WERI-Rb-1 (cell line): ENCODE data around the gene COQ8A.

ENCODE experiments used
- DNase-seq: peaks from one replicate; pipeline ENCODE4 v3.0.0-alpha.2; 2020
- H3K27ac ChIP-seq: fragments of 250-450 bp; sonication (Bioruptor Pico); 2 replicates; pipeline ENCODE4 v1.5.1; 2020; ENCODE audit warnings: mild to moderate bottlenecking, moderate library complexity
- H3K27me3 ChIP-seq: fragments of 250-450 bp; sonication (Bioruptor Pico); 2 replicates; pipeline ENCODE4 v1.5.1; 2021; ENCODE audit warnings: mild to moderate bottlenecking, low read depth, moderate library complexity; ENCODE audit not compliant: insufficient read depth, severe bottlenecking
- H3K36me3 ChIP-seq: fragments of 250-450 bp; sonication (Bioruptor Pico); 2 replicates; pipeline ENCODE4 v1.5.1; 2020; ENCODE audit warnings: mild to moderate bottlenecking, moderate library complexity
- H3K4me3 ChIP-seq: 2 replicates; pipeline ENCODE4 v1.5.1; 2011; ENCODE audit warnings: low read depth, mild to moderate bottlenecking, control low read depth, low read length
- H3K9me3 ChIP-seq: fragments of 250-450 bp; sonication (Bioruptor Pico); 2 replicates; pipeline ENCODE4 v1.5.1; 2021; ENCODE audit warnings: mild to moderate bottlenecking, moderate library complexity; ENCODE audit not compliant: severe bottlenecking
- TF ChIP-seq, protein P1 (sequence below): IDR thresholded peaks from 2 replicates; pipeline ENCODE4 v1.5.1; 2011; ENCODE audit warnings: low read depth, mild to moderate bottlenecking, control low read depth, inconsistent platforms, low read length

Gene COQ8A

DNA sequence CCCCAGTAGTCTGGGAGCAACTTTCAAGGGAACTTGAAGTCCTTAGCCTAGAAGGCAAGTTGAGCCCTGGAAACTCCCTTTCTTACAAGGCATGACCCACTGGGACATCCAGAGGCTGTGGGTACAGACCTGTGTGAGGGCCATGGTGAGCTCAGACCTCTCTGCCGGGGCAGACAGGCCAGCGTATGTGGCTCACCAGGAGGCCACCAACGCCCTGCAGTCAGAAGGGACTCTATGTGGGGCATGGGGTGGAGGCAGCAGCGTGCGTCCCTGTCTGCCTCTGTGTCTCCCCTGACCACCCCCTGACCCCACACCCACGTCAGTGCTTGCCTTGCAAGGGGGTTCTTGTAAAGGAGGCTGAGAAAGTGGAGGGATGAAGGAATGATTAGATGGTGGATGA is 10.8 kb downstream of the COQ8A start:
- TF ChIP-seq, protein P1, sequence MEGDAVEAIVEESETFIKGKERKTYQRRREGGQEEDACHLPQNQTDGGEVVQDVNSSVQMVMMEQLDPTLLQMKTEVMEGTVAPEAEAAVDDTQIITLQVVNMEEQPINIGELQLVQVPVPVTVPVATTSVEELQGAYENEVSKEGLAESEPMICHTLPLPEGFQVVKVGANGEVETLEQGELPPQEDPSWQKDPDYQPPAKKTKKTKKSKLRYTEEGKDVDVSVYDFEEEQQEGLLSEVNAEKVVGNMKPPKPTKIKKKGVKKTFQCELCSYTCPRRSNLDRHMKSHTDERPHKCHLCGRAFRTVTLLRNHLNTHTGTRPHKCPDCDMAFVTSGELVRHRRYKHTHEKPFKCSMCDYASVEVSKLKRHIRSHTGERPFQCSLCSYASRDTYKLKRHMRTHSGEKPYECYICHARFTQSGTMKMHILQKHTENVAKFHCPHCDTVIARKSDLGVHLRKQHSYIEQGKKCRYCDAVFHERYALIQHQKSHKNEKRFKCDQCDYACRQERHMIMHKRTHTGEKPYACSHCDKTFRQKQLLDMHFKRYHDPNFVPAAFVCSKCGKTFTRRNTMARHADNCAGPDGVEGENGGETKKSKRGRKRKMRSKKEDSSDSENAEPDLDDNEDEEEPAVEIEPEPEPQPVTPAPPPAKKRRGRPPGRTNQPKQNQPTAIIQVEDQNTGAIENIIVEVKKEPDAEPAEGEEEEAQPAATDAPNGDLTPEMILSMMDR, result no peak
- no peaks in the 10 kb centered on the region for H3K27me3 ChIP-seq
- H3K36me3 ChIP-seq, result no peaks in the 10 kb centered on the region
- H3K4me3 ChIP-seq, result no peak overlapping the region
- H3K9me3 ChIP-seq, result no peaks in the 10 kb centered on the region
- H3K27ac ChIP-seq, result no peak overlapping the region
- DNase-seq, result no peak

DNA sequence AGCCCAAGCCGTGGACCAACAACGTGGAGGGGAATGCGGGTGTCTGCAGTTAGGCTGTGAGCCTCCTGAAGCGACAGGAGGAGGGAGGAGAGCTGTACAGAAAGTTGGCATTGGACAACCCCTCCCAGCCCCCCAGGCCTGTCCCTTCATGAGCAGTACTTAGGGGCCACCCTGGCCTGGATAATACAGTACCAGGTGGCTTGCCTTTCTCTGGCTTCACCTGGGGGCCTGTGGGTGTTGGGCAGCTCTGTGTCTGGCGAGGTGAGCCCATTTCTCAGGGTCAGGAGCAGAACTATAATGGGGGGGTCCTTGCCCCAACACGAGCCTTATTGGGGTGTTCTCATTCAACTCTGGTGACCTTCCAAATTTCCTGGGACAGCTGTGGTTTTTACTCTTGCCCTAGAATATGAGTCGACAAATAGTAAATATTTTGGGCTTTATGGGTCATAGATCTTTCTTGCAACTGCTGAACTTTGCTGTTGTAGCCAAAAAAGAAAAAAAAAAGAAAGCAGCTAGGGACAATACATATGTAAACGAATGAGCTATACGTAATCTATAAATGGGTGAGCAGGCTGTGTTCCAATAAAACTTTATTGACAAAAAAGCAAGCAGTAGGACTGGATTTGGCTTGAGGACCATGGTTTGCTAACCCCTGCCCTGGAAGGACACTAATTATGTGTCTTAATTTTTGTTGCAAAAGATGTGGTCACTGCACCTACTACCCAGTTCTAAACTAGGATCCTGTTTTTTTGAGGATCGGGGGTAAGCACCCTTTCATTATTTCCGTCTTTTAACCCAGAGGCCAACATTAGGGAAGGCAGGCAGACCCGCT is 11.4 kb downstream of the COQ8A start:
- DNase-seq, result no peak
- Histone ChIP-seq H3K27me3 (no peaks in the 10 kb centered on the region), H3K4me3 (no peak overlapping the region), H3K9me3 (no peaks in the 10 kb centered on the region), H3K27ac (no peak overlapping the region), H3K36me3 (no peaks in the 10 kb centered on the region)
- TF ChIP-seq, protein P1, result no peak

DNA sequence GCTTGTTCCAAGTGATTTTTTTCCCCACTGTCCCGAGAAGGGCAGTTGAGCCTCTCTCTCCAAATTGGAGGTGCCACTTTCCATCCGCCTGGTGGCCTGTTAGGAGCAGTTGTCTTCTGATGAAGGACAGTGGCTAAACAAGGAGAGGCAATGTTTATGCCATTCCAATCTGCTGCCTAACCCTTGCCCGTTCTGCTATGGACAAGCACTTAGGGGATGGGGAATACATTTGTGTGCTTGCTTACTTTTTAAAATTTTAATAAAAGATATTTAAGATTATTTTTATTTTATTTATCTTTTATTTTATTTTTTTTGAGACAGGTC is 12.0 kb downstream of the COQ8A start:
- no peak overlapping the region for H3K4me3 ChIP-seq
- no peak overlapping the region for H3K27ac ChIP-seq
- no peaks in the 10 kb centered on the region for H3K9me3 ChIP-seq
- DNase-seq, result no peak
- TF ChIP-seq, protein P1, result no peak
- no peaks in the 10 kb centered on the region for H3K36me3 ChIP-seq
- H3K27me3 ChIP-seq, result no peaks in the 10 kb centered on the region

DNA sequence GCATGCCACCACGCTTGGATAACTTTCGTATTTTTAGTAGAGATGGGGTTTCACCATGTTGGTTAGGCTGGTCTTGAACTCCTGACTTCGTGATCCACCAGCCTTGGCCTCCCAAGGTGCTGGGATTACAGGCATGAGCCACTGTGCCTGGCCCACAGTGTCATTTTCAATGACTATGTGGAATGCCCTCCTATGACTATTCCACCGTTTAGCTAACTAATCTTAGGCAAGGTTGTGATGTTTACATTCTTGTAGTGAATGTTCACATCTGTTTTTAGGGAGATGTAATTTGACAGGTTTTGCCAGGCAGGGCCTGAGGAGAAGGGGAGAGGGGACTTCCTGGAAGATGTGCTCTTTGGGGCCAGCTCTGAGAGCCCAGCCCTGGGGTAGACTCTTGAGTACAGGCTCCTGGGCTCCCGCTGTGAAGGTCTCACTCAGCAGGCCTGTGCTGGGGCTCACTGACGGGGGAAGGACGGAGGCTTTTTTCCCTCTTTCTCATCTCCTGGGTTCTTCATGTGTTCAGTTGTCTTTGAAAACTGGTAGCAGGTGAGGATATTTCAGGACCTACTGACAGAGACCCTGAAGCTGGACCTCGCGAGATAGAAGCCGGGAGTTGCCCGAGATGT is 13.2 kb downstream of the COQ8A start:
- Histone ChIP-seq H3K9me3 (no peaks in the 10 kb centered on the region), H3K4me3 (no peak overlapping the region), H3K36me3 (no peaks in the 10 kb centered on the region), H3K27ac (no peak overlapping the region), H3K27me3 (no peaks in the 10 kb centered on the region)
- no peak for DNase-seq
- TF ChIP-seq, protein P1, result no peak

DNA sequence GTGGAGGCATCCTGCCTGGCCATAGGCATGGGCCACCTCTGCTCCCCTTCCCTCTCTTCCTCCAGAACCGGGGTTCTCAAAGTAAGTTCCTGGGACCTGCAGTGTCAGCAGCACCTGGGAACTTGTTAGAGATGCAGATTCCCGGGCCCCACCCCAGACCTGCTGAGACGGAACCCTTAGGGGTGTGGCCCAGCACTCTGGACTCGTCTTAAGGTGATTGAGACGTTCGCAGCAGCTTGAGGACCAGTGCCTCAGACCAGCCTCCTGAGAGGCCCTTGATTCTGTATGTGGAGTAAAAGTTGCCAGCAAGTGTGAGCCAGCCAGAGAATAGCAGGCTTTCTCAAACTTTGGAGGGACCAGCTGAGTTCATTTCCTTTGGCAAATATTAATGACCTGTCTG is 14.2 kb downstream of the COQ8A start:
- TF ChIP-seq, protein P1, result no peak
- no peak overlapping the region for H3K27ac ChIP-seq
- no peaks in the 10 kb centered on the region for H3K27me3 ChIP-seq
- H3K36me3 ChIP-seq, result no peaks in the 10 kb centered on the region
- no peak overlapping the region for H3K4me3 ChIP-seq
- no peaks in the 10 kb centered on the region for H3K9me3 ChIP-seq
- DNase-seq, result no peak
